Pancreas (tissue), 10 donors: Measurements from ENCODE around the gene KCNN4. TPM values are rescaled to one million over a fixed set of nuclear protein-coding genes. Genes with fewer than 3 reads are reported as not detected.

Experiments
- ATAC-seq, 4 donors: fragments of 200-7000 bp; cut with Tn5 transposase; one replicate each; pipeline versions ENCODE4 v1.8.0 to v1.9.1; 2020; ENCODE audit warnings: mild to moderate bottlenecking in 4 of 4, moderate library complexity in 4 of 4
- DNase-seq, 6 donors: peaks; one replicate each; pipeline ENCODE4 v3.0.0-alpha.2; 2020
- FAIRE-seq: peaks from 2 replicates; lab custom pipeline; 2012; peaks lifted over from hg19 to GRCh38; lab: Jason Lieb, UNC
- H3K27ac ChIP-seq, 4 donors: fragments of 200-600 bp; sonication (generic); 1 replicate in 3 of 4; 2 replicates in 1 of 4; pipeline versions ENCODE4 v1.5.0 to v1.8.0; 2020
- H3K27me3 ChIP-seq, 4 donors: fragments of 200-600 bp; one replicate each; pipeline ENCODE4 v1.8.0; 2021
- H3K36me3 ChIP-seq, 3 donors: fragments of 200-600 bp; sonication (generic) in 1 of 3; one replicate each; pipeline versions ENCODE4 v1.5.0 to v1.8.0; 2020 to 2021
- H3K4me1 ChIP-seq, 3 donors: fragments of 200-600 bp; one replicate each; pipeline ENCODE4 v1.8.0; 2021
- H3K4me3 ChIP-seq, 4 donors: fragments of 200-600 bp; sonication (generic) in 2 of 4; one replicate each; pipeline versions ENCODE4 v1.5.0 to v1.8.0; 2020 to 2021
- H3K9me3 ChIP-seq, 4 donors: fragments of 200-600 bp; one replicate each; pipeline ENCODE4 v1.8.0; 2021
- CTCF ChIP-seq, 4 donors: fragments of 200-600 bp; sonication (generic) in 3 of 4; IDR thresholded peaks; one replicate each; pipeline versions ENCODE4 v1.5.0 to v1.8.0; 2021; ENCODE audit warnings: antibody characterized with exemption in 4 of 4
- WGBS, 2 donors: extraction: QIAGEN DNeasy Blood & Tissue Kit; methylation state at CpG; one replicate each; pipeline ENCODE4 v1.1.7; 2013; 5-methylcytosine and 5-hydroxymethylcytosine counted together
- intact Hi-C, 3 donors: fragments of 100-400 bp; cut with DNase I; formaldehyde crosslinking; loops; one replicate each; pipeline versions ENCODE4 v1.11.1 to v1.14.2; 2022
- polyA plus RNA-seq, 2 donors: library from polyadenylated mRNA; stranded (reverse); fragments of 200-250 nt; gene quantifications; one replicate each; pipeline ENCODE4 v1.2.3, GENCODE V29; 2013
- total RNA-seq, 6 donors: library from RNA; stranded (reverse); fragmentation: NEBNext Ultra II Directional in 4 of 6; extraction: Animal tissue kit (Norgen Biotek cat#: 25700) in 4 of 6; gene quantifications; one replicate each; pipeline versions ENCODE4 v1.2.1 to v1.2.4, GENCODE V29; 2021 to 2023
- donor health status: healthy with polysubstance abuse.
- donor health status: DM: no; HTN: no; CAD: no; lungs with moderate emphysema.
- donor health status: DM: no; HTN: no; CAD: no.
- donor health status: control.
- donor health status: control.
- donor health status: Bipolar disorder and iron deficiency.
- donor health status: DM: yes; HTN: yes; CAD: no.
- donor health status: DM: no; HTN: no; CAD: no.
- donor health status: DM: no; HTN: no; CAD: no.
- donor health status: DM: yes; HTN: yes; CAD: no.

Gene KCNN4
- total and polyA plus RNA-seq, 8 donors = 0.43 to 2.6 (median 1.2) TPM

GRCh38 chr19:43782689-43783231 is 2.0 kb upstream of the KCNN4 start:
- Histone ChIP-seq H3K4me1 (no peaks in the 10 kb centered on the region), H3K27ac (no peak overlapping the region), H3K9me3 (no peaks in the 10 kb centered on the region), H3K4me3 (no peak overlapping the region), H3K27me3 (no peaks in the 10 kb centered on the region), H3K36me3 (no peaks in the 10 kb centered on the region)
- peak in 1 of 4 donors; percentile 8 for ATAC-seq
- no peak for TF ChIP-seq CTCF (IDR thresholded peaks at IDR 0.05)
- FAIRE-seq = no peak
- WGBS, 2 donors = 54 to 72% methylated on average over 24 of the region's 24 CpGs
- no peak for DNase-seq
- intact Hi-C loops = loop anchor here in 2 of 3 donors (5.0 kb wide), 2 partner anchors 35 to 40 kb away; no protein-coding TSS in a partner anchor

DNA sequence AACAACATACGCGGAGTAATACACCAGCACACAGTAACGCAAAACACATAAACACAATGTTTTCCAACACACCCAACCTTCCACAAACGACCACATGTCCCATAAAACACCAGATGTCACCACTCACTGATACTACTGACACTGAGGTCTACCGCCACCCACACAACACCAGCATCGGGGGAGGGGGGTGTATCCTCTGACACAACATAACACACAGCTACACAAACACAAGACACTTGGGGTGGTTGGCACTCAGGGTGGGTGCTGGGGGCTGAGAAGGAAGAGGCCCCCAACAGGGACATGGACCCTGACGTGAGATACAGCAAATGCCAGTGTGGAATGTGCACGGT is 1.5 kb upstream of the KCNN4 start:
- Histone ChIP-seq H3K27me3 (no peaks in the 10 kb centered on the region), H3K9me3 (no peaks in the 10 kb centered on the region), H3K27ac (no peak overlapping the region), H3K4me3 (no peak overlapping the region), H3K36me3 (no peaks in the 10 kb centered on the region), H3K4me1 (no peaks in the 10 kb centered on the region)
- no peak for FAIRE-seq
- ATAC-seq = no peak
- TF ChIP-seq CTCF (IDR thresholded peaks at IDR 0.05) = no peak
- intact Hi-C loops = loop anchor here in 2 of 3 donors (5.0 kb wide), 2 partner anchors 35 to 40 kb away; no protein-coding TSS in a partner anchor
- WGBS, 2 donors = 44 to 54% methylated on average over 8 of the region's 8 CpGs
- no peak for DNase-seq

- 63 to 80% methylated on average over 14 of the region's 14 CpGs for WGBS, 2 donors
- Histone ChIP-seq H3K4me1 (no peaks in the 10 kb centered on the region), H3K9me3 (no peaks in the 10 kb centered on the region), H3K27me3 (no peaks in the 10 kb centered on the region), H3K4me3 (no peak overlapping the region), H3K27ac (no peak overlapping the region), H3K36me3 (no peaks in the 10 kb centered on the region)
- no peak for FAIRE-seq
- no peak for TF ChIP-seq CTCF (IDR thresholded peaks at IDR 0.05)
- intact Hi-C loops = loop anchor here in 2 of 3 donors (5.0 kb wide), 2 partner anchors 34 to 39 kb away; no protein-coding TSS in a partner anchor
- ATAC-seq = no peak
- DNase-seq = no peak
These were observed 997 bp upstream of the KCNN4 start for GRCh38 chr19:43781630-43782310.

GRCh38 chr19:43779820-43780219 is 953 bp downstream of the KCNN4 start:
- FAIRE-seq = no peak
- H3K4me3 ChIP-seq = no peak overlapping the region
- H3K36me3 ChIP-seq = no peaks in the 10 kb centered on the region
- no peaks in the 10 kb centered on the region for H3K9me3 ChIP-seq
- ATAC-seq = no peak
- WGBS, 2 donors = 28 to 44% methylated on average over 3 of the region's 3 CpGs
- no peaks in the 10 kb centered on the region for H3K4me1 ChIP-seq
- no peak for DNase-seq
- intact Hi-C loops = loop anchor here in 2 of 3 donors (5.0 kb wide), 2 partner anchors 33 to 38 kb away; no protein-coding TSS in a partner anchor
- no peak for TF ChIP-seq CTCF (IDR thresholded peaks at IDR 0.05)
- H3K27ac ChIP-seq = no peak overlapping the region
- H3K27me3 ChIP-seq = no peaks in the 10 kb centered on the region
